Spleen (tissue), 7 donors: Measurements from ENCODE around the gene NLK.
"Not testable (repeated sequence)": the region's sequence is repeated elsewhere in the genome, so short reads cannot be mapped to it uniquely, and the experiment has no call there.

Experiments
- POLR2A ChIP-seq, 3 donors: fragments of 450-650 bp; IDR thresholded peaks; one replicate each; pipeline ENCODE4 v1.5.1; 2017; ENCODE audit warnings: antibody characterized with exemption in 3 of 3, mild to moderate bottlenecking in 1 of 3
- POLR2AphosphoS5 ChIP-seq, 3 donors: sonication (generic); formaldehyde crosslinking; IDR thresholded peaks; one replicate each; pipeline ENCODE4 v1.5.1; 2017; ENCODE audit warnings: antibody characterized with exemption in 3 of 3
- TF ChIP-seq, protein P1 (sequence below), 11 experiments: fragments of 200-600 bp in 7 of 11; fragments of 450-650 bp in 4 of 11; sonication (generic) in 4 of 11; IDR thresholded peaks in 8 of 11; conservative IDR thresholded peaks in 3 of 11; 1 replicate in 7 of 11; 2 replicates in 4 of 11; pipeline versions ENCODE4 v1.4.0 to v1.8.0; 2016 to 2021; ENCODE audit warnings: antibody characterized with exemption in 11 of 11, inconsistent platforms in 4 of 11, mild to moderate bottlenecking in 1 of 11
- donor health status: DM: no; HTN: no; CAD: no; lungs with moderate emphysema.
- donor health status: DM: no; HTN: no; CAD: no.
- donor health status: DM: no; HTN: no; CAD: no.

DNA sequence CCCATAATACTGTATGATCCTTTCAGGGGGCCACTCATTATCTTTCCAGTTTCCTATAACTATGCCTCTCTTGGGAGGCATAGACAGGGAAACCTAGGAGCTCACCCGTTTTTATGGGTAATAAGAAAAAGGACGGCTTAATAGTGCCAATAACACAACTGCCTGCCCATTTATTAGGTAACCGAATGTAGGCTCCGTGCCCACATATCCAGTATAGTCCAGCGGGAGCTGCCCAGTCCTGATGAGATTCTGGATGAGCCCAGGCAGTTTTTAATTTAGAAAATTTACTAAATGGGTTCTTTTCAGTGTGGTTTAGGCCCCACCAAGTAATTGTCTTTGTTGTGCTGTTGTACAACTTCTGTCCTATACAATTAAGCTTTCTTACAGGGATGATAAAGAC, 189.1 kb downstream of the NLK start:
- not testable (repeated sequence) for TF ChIP-seq POLR2AphosphoS5, POLR2A (IDR thresholded peaks at IDR 0.05)
- TF ChIP-seq, protein P1, sequence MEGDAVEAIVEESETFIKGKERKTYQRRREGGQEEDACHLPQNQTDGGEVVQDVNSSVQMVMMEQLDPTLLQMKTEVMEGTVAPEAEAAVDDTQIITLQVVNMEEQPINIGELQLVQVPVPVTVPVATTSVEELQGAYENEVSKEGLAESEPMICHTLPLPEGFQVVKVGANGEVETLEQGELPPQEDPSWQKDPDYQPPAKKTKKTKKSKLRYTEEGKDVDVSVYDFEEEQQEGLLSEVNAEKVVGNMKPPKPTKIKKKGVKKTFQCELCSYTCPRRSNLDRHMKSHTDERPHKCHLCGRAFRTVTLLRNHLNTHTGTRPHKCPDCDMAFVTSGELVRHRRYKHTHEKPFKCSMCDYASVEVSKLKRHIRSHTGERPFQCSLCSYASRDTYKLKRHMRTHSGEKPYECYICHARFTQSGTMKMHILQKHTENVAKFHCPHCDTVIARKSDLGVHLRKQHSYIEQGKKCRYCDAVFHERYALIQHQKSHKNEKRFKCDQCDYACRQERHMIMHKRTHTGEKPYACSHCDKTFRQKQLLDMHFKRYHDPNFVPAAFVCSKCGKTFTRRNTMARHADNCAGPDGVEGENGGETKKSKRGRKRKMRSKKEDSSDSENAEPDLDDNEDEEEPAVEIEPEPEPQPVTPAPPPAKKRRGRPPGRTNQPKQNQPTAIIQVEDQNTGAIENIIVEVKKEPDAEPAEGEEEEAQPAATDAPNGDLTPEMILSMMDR (IDR thresholded peaks at IDR 0.05 in 8 of 11, conservative IDR thresholded peaks at IDR 0.05 in 3 of 11): not testable (repeated sequence)
